ENCODE measurements around the gene NRG2. TPM values are rescaled to one million over a fixed set of nuclear protein-coding genes. Genes with fewer than 3 reads are reported as not detected.

The NRG2 gene
- total and polyA plus RNA-seq, 2 of the 8 experiments (the other 6 are each of a cell fraction or from before 2014, with no cell fraction given), result 0.27 to 0.54 TPM

- no peak for TF ChIP-seq CHD7 (IDR thresholded peaks at IDR 0.05; ENCODE audit: insufficient replicate concordance, low read length)
- no peak for TF ChIP-seq TAF1 (IDR thresholded peaks at IDR 0.05; ENCODE audit: low read depth, low read length)
- TF ChIP-seq HDAC6 (IDR thresholded peaks at IDR 0.05; ENCODE audit: low read depth, low read length), result no peak
- TF ChIP-seq POU5F1 (IDR thresholded peaks at IDR 0.05; ENCODE audit: low read depth, low read length), result no peak
- TF ChIP-seq TBP (IDR thresholded peaks at IDR 0.05; ENCODE audit: low read depth, low read length), result no peak
- no peak for TF ChIP-seq JUN (IDR thresholded peaks at IDR 0.05; ENCODE audit: low read depth, low read length)
These were observed 84.5 kb downstream of the NRG2 start (continued) for GRCh38 chr5:139958432-139959148.

All from H1 (cell line).